GM12801 (cell line): Measurements from ENCODE around the gene NR2E1.

ENCODE experiments used
- CTCF ChIP-seq: IDR thresholded peaks from one replicate; pipeline ENCODE4 v1.5.1; 2011; ENCODE audit warnings: control low read depth; ENCODE audit not compliant: insufficient read length; ENCODE audit errors: extremely low read depth

The NR2E1 gene

GRCh38 chr6:108165714-108166663 is at the start of gene NR2E1:
Gene NR2E1 (plus strand): TSS chr6:108166022. CDS start chr6:108166766, 744 bp downstream.
- TF ChIP-seq CTCF: no peak

GRCh38 chr6:108116546-108117426 is 49.0 kb upstream of the NR2E1 start:
- TF ChIP-seq CTCF: no peak

GRCh38 chr6:108117427-108118358 is 48.1 kb upstream of the NR2E1 start:
- no peak for TF ChIP-seq CTCF

- no peak for TF ChIP-seq CTCF
Observed at GRCh38 chr6:108118359-108118724, 47.5 kb upstream of the NR2E1 start.

GRCh38 chr6:108118810-108119768 is 46.7 kb upstream of the NR2E1 start:
- TF ChIP-seq CTCF: no peak

GRCh38 chr6:108119769-108120141 is 46.1 kb upstream of the NR2E1 start:
- no peak for TF ChIP-seq CTCF
